ENCODE data around the gene PLS3. TPM values are rescaled to one million over a fixed set of nuclear protein-coding genes. Genes with fewer than 3 reads are reported as not detected.

Gene PLS3
- polyA plus RNA-seq, 1 donor from 2014 or later, result 3.8 TPM

DNA sequence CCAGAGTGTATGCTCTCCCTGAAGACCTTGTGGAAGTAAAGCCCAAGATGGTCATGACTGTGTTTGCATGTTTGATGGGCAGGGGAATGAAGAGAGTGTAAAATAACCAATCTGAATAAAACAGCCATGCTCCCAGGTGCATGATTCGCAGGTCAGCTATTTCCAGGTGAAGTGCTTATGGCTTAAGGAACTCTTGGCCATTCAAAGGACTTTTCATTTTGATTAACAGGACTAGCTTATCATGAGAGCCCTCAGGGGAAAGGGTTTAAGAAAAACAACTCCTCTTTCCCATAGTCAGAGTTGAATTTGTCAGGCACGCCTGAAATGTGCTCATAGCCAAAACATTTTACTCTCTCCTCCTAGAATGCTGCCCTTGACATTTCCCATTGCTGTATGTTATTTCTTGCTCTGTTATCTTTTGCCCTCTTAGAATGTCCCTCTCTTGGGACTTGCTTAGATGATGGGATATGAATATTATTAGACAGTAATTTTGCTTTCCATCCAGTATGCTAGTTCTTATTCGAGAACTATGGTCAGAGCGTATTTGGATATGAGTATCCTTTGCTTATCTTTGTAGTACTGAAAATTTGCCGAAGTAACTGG, 88.6 kb downstream of the PLS3 start:
- no peaks in the 10 kb centered on the region for H3K27me3 ChIP-seq (ENCODE audit: insufficient read depth, low read depth, low read length)
- H3K9me3 ChIP-seq (ENCODE audit: low read length), result no peaks in the 10 kb centered on the region
- no peak overlapping the region for H3K4me3 ChIP-seq (ENCODE audit: low read length)
- H3K27ac ChIP-seq (ENCODE audit: low read length), result no peak overlapping the region
- TF ChIP-seq EP300 (conservative IDR thresholded peaks at IDR 0.05; ENCODE audit: poor library complexity, severe bottlenecking) (no peak), MXI1 (conservative IDR thresholded peaks at IDR 0.05; ENCODE audit: poor library complexity, severe bottlenecking) (no peak), TAF1 (IDR thresholded peaks at IDR 0.05; ENCODE audit: low read depth) (no peak), RAD21 (conservative IDR thresholded peaks at IDR 0.05) (no peak), SMC3 (conservative IDR thresholded peaks at IDR 0.05; ENCODE audit: poor library complexity) (no peak), EZH2 (IDR thresholded peaks at IDR 0.05; ENCODE audit: borderline replicate concordance, insufficient read depth, low read length, poor library complexity, severe bottlenecking) (no peak), POLR2AphosphoS5 (IDR thresholded peaks at IDR 0.05) (no peak)
- TF ChIP-seq, protein P1, sequence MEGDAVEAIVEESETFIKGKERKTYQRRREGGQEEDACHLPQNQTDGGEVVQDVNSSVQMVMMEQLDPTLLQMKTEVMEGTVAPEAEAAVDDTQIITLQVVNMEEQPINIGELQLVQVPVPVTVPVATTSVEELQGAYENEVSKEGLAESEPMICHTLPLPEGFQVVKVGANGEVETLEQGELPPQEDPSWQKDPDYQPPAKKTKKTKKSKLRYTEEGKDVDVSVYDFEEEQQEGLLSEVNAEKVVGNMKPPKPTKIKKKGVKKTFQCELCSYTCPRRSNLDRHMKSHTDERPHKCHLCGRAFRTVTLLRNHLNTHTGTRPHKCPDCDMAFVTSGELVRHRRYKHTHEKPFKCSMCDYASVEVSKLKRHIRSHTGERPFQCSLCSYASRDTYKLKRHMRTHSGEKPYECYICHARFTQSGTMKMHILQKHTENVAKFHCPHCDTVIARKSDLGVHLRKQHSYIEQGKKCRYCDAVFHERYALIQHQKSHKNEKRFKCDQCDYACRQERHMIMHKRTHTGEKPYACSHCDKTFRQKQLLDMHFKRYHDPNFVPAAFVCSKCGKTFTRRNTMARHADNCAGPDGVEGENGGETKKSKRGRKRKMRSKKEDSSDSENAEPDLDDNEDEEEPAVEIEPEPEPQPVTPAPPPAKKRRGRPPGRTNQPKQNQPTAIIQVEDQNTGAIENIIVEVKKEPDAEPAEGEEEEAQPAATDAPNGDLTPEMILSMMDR (IDR thresholded peaks at IDR 0.05; ENCODE audit: poor library complexity, severe bottlenecking), result no peak
- TF ChIP-seq, protein P2, sequence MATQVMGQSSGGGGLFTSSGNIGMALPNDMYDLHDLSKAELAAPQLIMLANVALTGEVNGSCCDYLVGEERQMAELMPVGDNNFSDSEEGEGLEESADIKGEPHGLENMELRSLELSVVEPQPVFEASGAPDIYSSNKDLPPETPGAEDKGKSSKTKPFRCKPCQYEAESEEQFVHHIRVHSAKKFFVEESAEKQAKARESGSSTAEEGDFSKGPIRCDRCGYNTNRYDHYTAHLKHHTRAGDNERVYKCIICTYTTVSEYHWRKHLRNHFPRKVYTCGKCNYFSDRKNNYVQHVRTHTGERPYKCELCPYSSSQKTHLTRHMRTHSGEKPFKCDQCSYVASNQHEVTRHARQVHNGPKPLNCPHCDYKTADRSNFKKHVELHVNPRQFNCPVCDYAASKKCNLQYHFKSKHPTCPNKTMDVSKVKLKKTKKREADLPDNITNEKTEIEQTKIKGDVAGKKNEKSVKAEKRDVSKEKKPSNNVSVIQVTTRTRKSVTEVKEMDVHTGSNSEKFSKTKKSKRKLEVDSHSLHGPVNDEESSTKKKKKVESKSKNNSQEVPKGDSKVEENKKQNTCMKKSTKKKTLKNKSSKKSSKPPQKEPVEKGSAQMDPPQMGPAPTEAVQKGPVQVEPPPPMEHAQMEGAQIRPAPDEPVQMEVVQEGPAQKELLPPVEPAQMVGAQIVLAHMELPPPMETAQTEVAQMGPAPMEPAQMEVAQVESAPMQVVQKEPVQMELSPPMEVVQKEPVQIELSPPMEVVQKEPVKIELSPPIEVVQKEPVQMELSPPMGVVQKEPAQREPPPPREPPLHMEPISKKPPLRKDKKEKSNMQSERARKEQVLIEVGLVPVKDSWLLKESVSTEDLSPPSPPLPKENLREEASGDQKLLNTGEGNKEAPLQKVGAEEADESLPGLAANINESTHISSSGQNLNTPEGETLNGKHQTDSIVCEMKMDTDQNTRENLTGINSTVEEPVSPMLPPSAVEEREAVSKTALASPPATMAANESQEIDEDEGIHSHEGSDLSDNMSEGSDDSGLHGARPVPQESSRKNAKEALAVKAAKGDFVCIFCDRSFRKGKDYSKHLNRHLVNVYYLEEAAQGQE (IDR thresholded peaks at IDR 0.05; ENCODE audit: borderline replicate concordance), result no peak
- H3K9me2 ChIP-seq (ENCODE audit: insufficient read depth, low read length), result no peaks in the 10 kb centered on the region
- no peaks in the 10 kb centered on the region for H3K36me3 ChIP-seq (ENCODE audit: insufficient read depth, low read length)
- no peaks in the 10 kb centered on the region for H3F3A ChIP-seq (ENCODE audit: insufficient read depth, low read length, poor library complexity, severe bottlenecking)
- no peaks in the 10 kb centered on the region for H3K79me2 ChIP-seq (replicated peaks; ENCODE audit: insufficient read depth, low read length)
- H4K20me1 ChIP-seq (ENCODE audit: insufficient read depth), result no peaks in the 10 kb centered on the region
- no peak overlapping the region for H3K4me2 ChIP-seq (ENCODE audit: low read length)
- H2AFZ ChIP-seq (ENCODE audit: low read depth, low read length), result no peak overlapping the region
- H3K9ac ChIP-seq (ENCODE audit: low read length), result no peak overlapping the region

DNA sequence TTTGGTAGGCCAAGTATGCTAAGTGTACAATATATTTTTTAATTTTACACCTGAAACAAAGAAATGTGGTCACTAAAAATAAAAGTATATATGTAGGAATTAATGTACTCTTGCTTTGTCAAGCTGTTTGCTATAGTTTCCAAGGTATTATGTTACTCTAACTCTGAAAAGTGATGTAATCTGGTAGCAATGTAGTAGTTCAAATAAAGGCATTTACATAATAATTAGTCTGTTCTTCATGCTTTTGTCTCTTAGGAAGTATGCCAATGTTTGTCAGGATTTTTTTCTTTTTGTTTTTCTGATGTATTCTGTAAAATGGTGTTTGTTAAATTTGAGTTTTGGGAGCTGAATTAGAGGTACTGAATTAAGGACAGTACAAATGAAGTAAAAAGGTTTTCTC, 89.5 kb downstream of the PLS3 start:
- H4K20me1 ChIP-seq (ENCODE audit: insufficient read depth), result no peaks in the 10 kb centered on the region
- H3K79me2 ChIP-seq (replicated peaks; ENCODE audit: insufficient read depth, low read length), result no peaks in the 10 kb centered on the region
- TF ChIP-seq POLR2AphosphoS5 (IDR thresholded peaks at IDR 0.05) (no peak), TAF1 (IDR thresholded peaks at IDR 0.05; ENCODE audit: low read depth) (no peak), MXI1 (conservative IDR thresholded peaks at IDR 0.05; ENCODE audit: poor library complexity, severe bottlenecking) (no peak), SMC3 (conservative IDR thresholded peaks at IDR 0.05; ENCODE audit: poor library complexity) (no peak), EP300 (conservative IDR thresholded peaks at IDR 0.05; ENCODE audit: poor library complexity, severe bottlenecking) (no peak), EZH2 (IDR thresholded peaks at IDR 0.05; ENCODE audit: borderline replicate concordance, insufficient read depth, low read length, poor library complexity, severe bottlenecking) (no peak), RAD21 (conservative IDR thresholded peaks at IDR 0.05) (no peak)
- TF ChIP-seq, protein P2 (IDR thresholded peaks at IDR 0.05; ENCODE audit: borderline replicate concordance), result no peak
- TF ChIP-seq, protein P1 (IDR thresholded peaks at IDR 0.05; ENCODE audit: poor library complexity, severe bottlenecking), result no peak
- H3K36me3 ChIP-seq (ENCODE audit: insufficient read depth, low read length), result no peaks in the 10 kb centered on the region
- H3K9me2 ChIP-seq (ENCODE audit: insufficient read depth, low read length), result no peaks in the 10 kb centered on the region
- H3K4me2 ChIP-seq (ENCODE audit: low read length), result no peak overlapping the region
- H3F3A ChIP-seq (ENCODE audit: insufficient read depth, low read length, poor library complexity, severe bottlenecking), result no peaks in the 10 kb centered on the region
- no peaks in the 10 kb centered on the region for H3K27me3 ChIP-seq (ENCODE audit: insufficient read depth, low read depth, low read length)
- no peaks in the 10 kb centered on the region for H3K9me3 ChIP-seq (ENCODE audit: low read length)
- no peak overlapping the region for H3K27ac ChIP-seq (ENCODE audit: low read length)
- H3K4me3 ChIP-seq (ENCODE audit: low read length), result no peak overlapping the region
- H2AFZ ChIP-seq (ENCODE audit: low read depth, low read length), result no peak overlapping the region
- no peak overlapping the region for H3K9ac ChIP-seq (ENCODE audit: low read length)
